ENCODE measurements around the gene VWF. TPM values are rescaled to one million over a fixed set of nuclear protein-coding genes. Genes with fewer than 3 reads are reported as not detected.
A peak's percentile ranks its signal among the peaks of the same experiment; 100 is the strongest.
"Not testable (repeated sequence)": the region's sequence is repeated elsewhere in the genome, so short reads cannot be mapped to it uniquely, and the experiment has no call there.

The VWF gene
- total and polyA plus RNA-seq, 2 experiments from 2014 or later: 0.42 to 0.56 TPM

GRCh38 chr12:6160049-6160649, 35.7 kb upstream of the VWF start:
- ATAC-seq; H3F3A ChIP-seq (replicated peaks; ENCODE audit: low read depth); H3K36me3 Mint-ChIP-seq (ENCODE audit: low read depth); H3K4me2 ChIP-seq; H3K79me2 ChIP-seq (replicated peaks; ENCODE audit: insufficient read depth); DNase-seq (ENCODE audit: low spot score); H3K4me3 ChIP-seq; H3K27me3 Mint-ChIP-seq (ENCODE audit: insufficient read depth, low read depth, poor library complexity); H3K4me1 ChIP-seq (ENCODE audit: insufficient read depth); H3K4me1 Mint-ChIP-seq; H4K20me1 ChIP-seq (replicated peaks; ENCODE audit: insufficient read depth); H3K9me3 Mint-ChIP-seq; H3K9me2 ChIP-seq (ENCODE audit: insufficient read depth); H3K27ac ChIP-seq (ENCODE audit: low read depth); H3K36me3 ChIP-seq (ENCODE audit: insufficient read depth); H3K27ac Mint-ChIP-seq; H3K27me3 ChIP-seq (ENCODE audit: insufficient read depth); H3K4me3 Mint-ChIP-seq: not testable (repeated sequence)
- peak overlapping the region; percentile 78; the same call in 1 of the 2 replicates for H2AFZ ChIP-seq

- H3K27ac Mint-ChIP-seq; H3K27me3 ChIP-seq (ENCODE audit: insufficient read depth); H3K79me2 ChIP-seq (replicated peaks; ENCODE audit: insufficient read depth); H3K27ac ChIP-seq (ENCODE audit: low read depth); H3F3A ChIP-seq (replicated peaks; ENCODE audit: low read depth); H3K27me3 Mint-ChIP-seq (ENCODE audit: insufficient read depth, low read depth, poor library complexity); H3K4me3 Mint-ChIP-seq; H3K4me1 ChIP-seq (ENCODE audit: insufficient read depth); H3K9me2 ChIP-seq (ENCODE audit: insufficient read depth); H3K36me3 Mint-ChIP-seq (ENCODE audit: low read depth); H3K4me3 ChIP-seq; H3K4me2 ChIP-seq; H3K4me1 Mint-ChIP-seq; H3K36me3 ChIP-seq (ENCODE audit: insufficient read depth); ATAC-seq; H3K9me3 Mint-ChIP-seq; DNase-seq (ENCODE audit: low spot score); H4K20me1 ChIP-seq (replicated peaks; ENCODE audit: insufficient read depth): not testable (repeated sequence)
- peak overlapping the region; percentile 66; the same call in 1 of the 2 replicates for H2AFZ ChIP-seq
These were observed 34.9 kb upstream of the VWF start for GRCh38 chr12:6159166-6160011.

- Histone ChIP-seq H3K27ac (ENCODE audit: low read depth) (no peak overlapping the region), H2AFZ (peak overlapping the region; percentile 66; the same call in 1 of the 2 replicates), H3K9me2 (ENCODE audit: insufficient read depth) (no peaks in the 10 kb centered on the region), H3K4me2 (no peak overlapping the region), H3F3A (replicated peaks; ENCODE audit: low read depth) (no peaks in the 10 kb centered on the region), H3K4me1 (ENCODE audit: insufficient read depth) (no peaks in the 10 kb centered on the region), H3K27me3 (ENCODE audit: insufficient read depth) (no peaks in the 10 kb centered on the region), H3K4me3 (no peak overlapping the region), H3K36me3 (ENCODE audit: insufficient read depth) (no peaks in the 10 kb centered on the region), H4K20me1 (replicated peaks; ENCODE audit: insufficient read depth) (no peaks in the 10 kb centered on the region), H3K79me2 (replicated peaks; ENCODE audit: insufficient read depth) (no peaks in the 10 kb centered on the region)
- Mint-ChIP-seq H3K4me1 (peaks cover 4% of the 10 kb centered on the region; the same call in 2 of the 3 replicates), H3K4me3 (no peak overlapping the region), H3K36me3 (ENCODE audit: low read depth) (no peaks in the 10 kb centered on the region), H3K9me3 (no peaks in the 10 kb centered on the region), H3K27ac (no peak overlapping the region), H3K27me3 (ENCODE audit: insufficient read depth, low read depth, poor library complexity) (peaks cover 7% of the 10 kb centered on the region)
- no peak for TF ChIP-seq POLR2AphosphoS5 (IDR thresholded peaks at IDR 0.05; ENCODE audit: low read depth)
- TF ChIP-seq REST (IDR thresholded peaks at IDR 0.05; ENCODE audit: unreplicated experiment): no peak
- no peak for TF ChIP-seq STAT1 (IDR thresholded peaks at IDR 0.05; ENCODE audit: unreplicated experiment)
- TF ChIP-seq CTCF (conservative IDR thresholded peaks at IDR 0.05; ENCODE audit: low read depth in 2 of 2): no peak
- DNase-seq (ENCODE audit: low spot score) (no peak), ATAC-seq (peak; percentile 26; the same call in 2 of the 3 replicates)
These were observed 34.3 kb upstream of the VWF start for GRCh38 chr12:6158749-6159148.
